Measurements from ENCODE around the gene ZFYVE26.
A peak's percentile ranks its signal among the peaks of the same experiment; 100 is the strongest.

The ZFYVE26 gene

DNA sequence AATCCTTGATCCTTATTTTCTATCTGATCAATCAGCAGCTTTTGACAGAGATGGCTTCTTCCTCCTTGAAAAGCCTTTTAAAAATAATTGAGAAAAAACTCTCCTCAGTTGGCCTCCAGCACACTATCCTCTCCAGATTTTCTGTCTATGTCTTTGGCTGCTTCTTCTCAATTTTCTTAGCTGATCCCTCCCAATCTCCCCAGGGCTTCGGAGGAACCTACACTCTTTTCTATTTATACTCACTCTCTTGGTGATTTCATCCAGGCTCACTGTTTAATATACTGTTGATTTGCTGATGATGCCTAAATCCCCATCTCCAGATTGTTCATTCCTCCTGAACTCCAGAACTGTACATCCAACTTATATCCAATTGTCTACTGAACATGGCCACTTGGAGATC is 59.9 kb downstream of the ZFYVE26 start:
- no peak overlapping the region for H3K4me3 ChIP-seq
- DNase-seq (ENCODE audit: low spot score), result no peak
- TF ChIP-seq, protein P1, sequence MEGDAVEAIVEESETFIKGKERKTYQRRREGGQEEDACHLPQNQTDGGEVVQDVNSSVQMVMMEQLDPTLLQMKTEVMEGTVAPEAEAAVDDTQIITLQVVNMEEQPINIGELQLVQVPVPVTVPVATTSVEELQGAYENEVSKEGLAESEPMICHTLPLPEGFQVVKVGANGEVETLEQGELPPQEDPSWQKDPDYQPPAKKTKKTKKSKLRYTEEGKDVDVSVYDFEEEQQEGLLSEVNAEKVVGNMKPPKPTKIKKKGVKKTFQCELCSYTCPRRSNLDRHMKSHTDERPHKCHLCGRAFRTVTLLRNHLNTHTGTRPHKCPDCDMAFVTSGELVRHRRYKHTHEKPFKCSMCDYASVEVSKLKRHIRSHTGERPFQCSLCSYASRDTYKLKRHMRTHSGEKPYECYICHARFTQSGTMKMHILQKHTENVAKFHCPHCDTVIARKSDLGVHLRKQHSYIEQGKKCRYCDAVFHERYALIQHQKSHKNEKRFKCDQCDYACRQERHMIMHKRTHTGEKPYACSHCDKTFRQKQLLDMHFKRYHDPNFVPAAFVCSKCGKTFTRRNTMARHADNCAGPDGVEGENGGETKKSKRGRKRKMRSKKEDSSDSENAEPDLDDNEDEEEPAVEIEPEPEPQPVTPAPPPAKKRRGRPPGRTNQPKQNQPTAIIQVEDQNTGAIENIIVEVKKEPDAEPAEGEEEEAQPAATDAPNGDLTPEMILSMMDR (IDR thresholded peaks at IDR 0.05), result no peak
- H3K27ac ChIP-seq, result no peak overlapping the region

DNA sequence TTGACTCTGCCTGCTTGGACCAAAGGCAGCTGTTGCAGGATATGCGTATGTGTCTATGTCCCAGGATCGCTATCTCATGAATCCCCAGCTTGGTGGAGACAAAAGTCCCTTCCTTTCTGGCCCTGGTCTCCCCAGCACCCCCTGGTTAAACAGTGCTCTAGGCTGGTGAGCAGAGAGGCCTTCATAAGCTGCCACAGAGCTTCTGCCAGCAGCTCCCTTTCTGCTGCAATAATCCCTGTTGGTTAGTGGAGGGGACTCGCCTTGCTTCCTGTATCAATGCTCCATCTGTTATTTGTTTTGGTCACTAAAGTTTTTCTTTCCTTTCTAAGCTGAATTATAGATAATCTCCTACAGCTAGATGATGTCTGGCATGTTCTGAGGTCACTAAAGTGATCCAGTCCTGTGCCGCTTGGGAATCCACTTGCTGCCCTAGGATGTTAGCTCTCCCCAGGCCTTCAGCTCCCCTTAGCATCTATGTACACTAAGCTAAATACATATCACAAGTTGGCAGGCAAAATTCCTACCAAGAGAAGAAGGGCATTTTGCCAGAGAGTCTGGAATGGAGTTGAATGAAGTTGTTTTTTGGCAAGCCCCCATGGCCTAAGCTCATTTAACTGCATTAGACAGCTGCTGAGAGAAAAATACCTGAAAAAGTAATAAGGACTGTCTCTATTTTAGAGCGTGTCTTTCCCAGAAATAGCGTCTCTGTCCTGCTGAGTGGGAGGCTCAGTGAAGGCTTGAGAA is 66.9 kb downstream of the ZFYVE26 start:
- Histone ChIP-seq H3K27ac (no peak overlapping the region), H3K4me3 (no peak overlapping the region)
- TF ChIP-seq, protein P1 (IDR thresholded peaks at IDR 0.05), result no peak
- DNase-seq (ENCODE audit: low spot score), result no peak

DNA sequence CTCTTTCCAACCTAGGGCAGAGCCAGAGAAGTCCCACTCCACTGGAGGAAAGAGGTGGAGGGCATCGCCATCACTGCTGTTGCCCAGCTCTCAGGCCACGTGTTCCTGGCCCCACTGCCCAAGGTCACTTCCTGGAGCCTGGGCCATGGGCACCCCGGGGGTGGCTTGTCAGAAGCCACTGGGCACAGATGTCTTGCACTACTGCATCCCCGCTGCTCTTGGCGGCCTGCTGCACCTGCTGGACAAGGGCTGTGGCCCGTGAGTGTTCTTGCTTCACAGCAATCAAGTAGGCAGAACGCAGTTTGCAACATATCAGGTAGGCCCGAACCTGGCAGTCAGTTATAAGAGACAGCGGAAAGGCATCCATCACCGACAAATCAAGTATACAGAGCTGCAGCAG is 68.1 kb downstream of the ZFYVE26 start:
- H3K4me3 ChIP-seq, result no peak overlapping the region
- no peak overlapping the region for H3K27ac ChIP-seq
- DNase-seq (ENCODE audit: low spot score), result no peak
- TF ChIP-seq, protein P1 (IDR thresholded peaks at IDR 0.05), result no peak

DNA sequence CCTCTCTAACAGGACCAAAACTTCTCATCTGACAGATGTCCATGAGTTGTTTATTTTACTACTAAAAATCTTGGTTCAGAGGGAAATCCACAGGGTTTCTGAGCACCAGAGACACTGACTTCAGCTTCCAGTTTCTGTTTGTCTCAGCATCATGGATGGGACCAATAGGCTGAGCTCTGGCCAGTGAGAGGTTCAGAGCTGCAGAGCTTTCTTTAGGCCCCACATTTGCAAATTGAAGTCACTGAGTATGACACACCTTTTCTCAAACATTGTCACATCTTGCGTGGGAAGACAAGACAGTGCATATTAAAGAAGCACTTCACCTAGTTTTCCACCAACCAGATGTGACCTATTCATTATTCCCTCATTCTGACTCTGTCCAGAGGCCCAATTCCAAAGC is 69.5 kb downstream of the ZFYVE26 start:
- Histone ChIP-seq H3K4me3 (no peak overlapping the region), H3K27ac (no peak overlapping the region)
- DNase-seq (ENCODE audit: low spot score), result no peak
- TF ChIP-seq, protein P1 (IDR thresholded peaks at IDR 0.05), result no peak

DNA sequence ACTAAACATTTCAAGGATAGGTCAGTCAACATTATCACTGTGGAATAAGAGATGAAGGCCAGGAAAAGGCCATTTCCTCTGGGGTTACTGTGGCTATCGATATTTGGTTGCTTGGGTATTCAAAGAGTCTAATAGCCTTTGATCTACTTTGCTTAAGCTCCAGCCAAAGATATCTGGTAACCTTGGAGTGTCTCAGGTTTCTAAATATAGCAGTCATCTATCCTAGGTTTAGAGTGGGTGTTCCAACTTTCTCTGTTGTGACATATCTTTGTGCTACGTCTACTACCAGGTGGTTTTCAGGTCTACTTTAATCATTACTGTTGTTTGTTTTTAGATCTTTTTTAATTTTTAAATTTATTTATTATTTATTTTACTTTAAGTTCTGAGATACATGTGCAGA is 72.3 kb downstream of the ZFYVE26 start:
- no peak for DNase-seq (ENCODE audit: low spot score)

DNA sequence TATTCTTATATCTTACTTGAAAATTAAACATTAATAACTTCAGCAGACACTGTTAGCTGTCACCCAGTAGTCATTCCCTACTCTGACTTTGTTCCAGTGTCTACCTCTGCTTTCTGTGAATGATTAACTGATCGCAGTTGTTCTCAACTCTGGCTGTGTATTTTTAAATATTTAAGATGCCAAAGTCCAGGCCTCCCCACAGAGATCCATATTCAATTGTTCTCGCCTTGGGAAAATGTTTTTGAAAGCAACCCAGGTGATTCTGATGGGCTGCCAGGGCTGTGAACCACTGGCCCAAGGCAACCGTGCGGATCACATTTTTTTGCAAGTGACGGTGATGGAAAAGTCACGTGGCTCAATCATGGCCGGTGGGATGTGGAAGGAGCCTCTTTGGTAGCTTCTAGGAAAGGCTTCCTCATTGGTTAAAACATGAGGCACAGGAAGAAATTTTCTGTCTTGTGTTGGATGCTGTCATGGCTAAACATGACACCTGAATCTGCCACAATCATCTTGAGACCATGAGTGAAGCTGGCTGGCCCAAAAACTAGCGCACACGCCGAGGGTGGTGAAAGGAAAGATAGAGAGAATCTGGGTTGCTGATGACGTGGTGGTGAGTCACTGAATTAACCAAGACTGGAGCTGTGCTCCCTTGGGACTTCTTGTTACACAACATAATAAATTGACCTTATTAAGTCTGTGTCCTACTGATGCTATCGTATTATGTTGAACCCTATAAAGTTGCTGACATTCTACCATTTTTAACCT is 77.5 kb downstream of the ZFYVE26 start:
- H3K27ac ChIP-seq, result peak overlapping the region in 1 of 2 donors; percentile 1
- H3K4me3 ChIP-seq, result no peak overlapping the region
- TF ChIP-seq, protein P1 (IDR thresholded peaks at IDR 0.05), result no peak

More for the DNA sequence above, 72.3 kb downstream of the ZFYVE26 start:
- Histone ChIP-seq H3K27ac (no peak overlapping the region), H3K4me3 (no peak overlapping the region)
- TF ChIP-seq, protein P1 (IDR thresholded peaks at IDR 0.05), result no peak

More for the DNA sequence above, 77.5 kb downstream of the ZFYVE26 start:
- DNase-seq (ENCODE audit: low spot score), result peak; percentile 84

Data from coronary artery (tissue), 2 donors.